Central memory CD8-positive, alpha-beta T cell (primary cell): ENCODE results near the gene VIL1.

ENCODE experiments used
- ATAC-seq: fragments of 150-1000 bp; cut with Tn5 transposase; replicated peaks from 2 replicates; pipeline ENCODE4 v1.10.0; 2022; ENCODE audit warnings: mild to moderate bottlenecking, moderate FRiP score, moderate number of reproducible peaks; ENCODE audit not compliant: poor library complexity, severe bottlenecking; ENCODE audit errors: extremely low read depth
- DNase-seq, 2 donors: peaks; one replicate each; pipeline ENCODE4 v3.0.0; 2021; ENCODE audit warnings: low spot score in 2 of 2
- H3K27ac Mint-ChIP-seq: one replicate; pipeline ENCODE4 v1.8.0; 2022; ENCODE audit warnings: low read depth, mild to moderate bottlenecking, moderate library complexity, mixed read lengths
- H3K27me3 Mint-ChIP-seq: one replicate; pipeline ENCODE4 v1.8.0; 2022; ENCODE audit warnings: mixed read lengths
- H3K36me3 Mint-ChIP-seq: one replicate; pipeline ENCODE4 v1.8.0; 2022; ENCODE audit warnings: mild to moderate bottlenecking, moderate library complexity, mixed read lengths; ENCODE audit not compliant: insufficient read depth
- H3K4me1 Mint-ChIP-seq: one replicate; pipeline ENCODE4 v1.8.0; 2022; ENCODE audit warnings: mixed read lengths
- H3K4me3 Mint-ChIP-seq: one replicate; pipeline ENCODE4 v1.8.0; 2022; ENCODE audit warnings: mild to moderate bottlenecking, moderate library complexity, mixed read lengths
- H3K9me3 Mint-ChIP-seq: one replicate; pipeline ENCODE4 v1.8.0; 2022; ENCODE audit warnings: mixed read lengths

VIL1 gene

GRCh38 chr2:218425531-218425930, 6.6 kb downstream of the VIL1 start:
- Mint-ChIP-seq H3K9me3 (no peaks in the 10 kb centered on the region), H3K27me3 (no peaks in the 10 kb centered on the region), H3K27ac (no peak overlapping the region), H3K4me3 (no peak overlapping the region), H3K4me1 (peaks cover 7% of the 10 kb centered on the region), H3K36me3 (peaks cover 2% of the 10 kb centered on the region)
- ATAC-seq = no peak
- no peak for DNase-seq

- Mint-ChIP-seq H3K27ac (no peak overlapping the region), H3K9me3 (no peaks in the 10 kb centered on the region), H3K27me3 (no peaks in the 10 kb centered on the region), H3K36me3 (peaks cover 2% of the 10 kb centered on the region), H3K4me1 (peaks cover 7% of the 10 kb centered on the region), H3K4me3 (no peak overlapping the region)
- DNase-seq = no peak
- ATAC-seq = no peak
Observed at GRCh38 chr2:218427741-218428140, 8.8 kb downstream of the VIL1 start.

GRCh38 chr2:218428846-218429558, 10.1 kb downstream of the VIL1 start:
- H3K4me3 Mint-ChIP-seq = no peak overlapping the region
- H3K27me3 Mint-ChIP-seq = no peaks in the 10 kb centered on the region
- peaks cover 7% of the 10 kb centered on the region for H3K4me1 Mint-ChIP-seq
- ATAC-seq (no peak), DNase-seq (no peak)
- no peaks in the 10 kb centered on the region for H3K9me3 Mint-ChIP-seq
- no peak overlapping the region for H3K27ac Mint-ChIP-seq
- H3K36me3 Mint-ChIP-seq = peaks cover 2% of the 10 kb centered on the region

- ATAC-seq (no peak), DNase-seq (no peak)
- Mint-ChIP-seq H3K9me3 (no peaks in the 10 kb centered on the region), H3K27me3 (no peaks in the 10 kb centered on the region), H3K36me3 (peaks cover 2% of the 10 kb centered on the region), H3K4me1 (peaks cover 7% of the 10 kb centered on the region), H3K27ac (no peak overlapping the region), H3K4me3 (no peak overlapping the region)
Observed at GRCh38 chr2:218429911-218430692, 11.2 kb downstream of the VIL1 start.

GRCh38 chr2:218430721-218431120, 11.8 kb downstream of the VIL1 start:
- H3K27me3 Mint-ChIP-seq = no peaks in the 10 kb centered on the region
- no peaks in the 10 kb centered on the region for H3K9me3 Mint-ChIP-seq
- peaks cover 7% of the 10 kb centered on the region for H3K4me1 Mint-ChIP-seq
- no peak overlapping the region for H3K4me3 Mint-ChIP-seq
- H3K27ac Mint-ChIP-seq = no peak overlapping the region
- H3K36me3 Mint-ChIP-seq = peaks cover 2% of the 10 kb centered on the region
- DNase-seq = no peak
- no peak for ATAC-seq

GRCh38 chr2:218431878-218432277, 13.0 kb downstream of the VIL1 start:
- DNase-seq (no peak), ATAC-seq (no peak)
- H3K4me1 Mint-ChIP-seq = peaks cover 7% of the 10 kb centered on the region
- H3K36me3 Mint-ChIP-seq = peaks cover 2% of the 10 kb centered on the region
- H3K9me3 Mint-ChIP-seq = no peaks in the 10 kb centered on the region
- no peaks in the 10 kb centered on the region for H3K27me3 Mint-ChIP-seq
- no peak overlapping the region for H3K4me3 Mint-ChIP-seq
- H3K27ac Mint-ChIP-seq = no peak overlapping the region

- peaks cover under 1% of the 10 kb centered on the region for H3K36me3 Mint-ChIP-seq
- H3K9me3 Mint-ChIP-seq = no peaks in the 10 kb centered on the region
- H3K27me3 Mint-ChIP-seq = no peaks in the 10 kb centered on the region
- ATAC-seq (no peak), DNase-seq (no peak)
- peaks cover 7% of the 10 kb centered on the region for H3K4me1 Mint-ChIP-seq
- no peak overlapping the region for H3K27ac Mint-ChIP-seq
- H3K4me3 Mint-ChIP-seq = no peak overlapping the region
Observed at GRCh38 chr2:218432676-218433365, 13.9 kb downstream of the VIL1 start.

GRCh38 chr2:218434456-218434855, 15.5 kb downstream of the VIL1 start:
- peaks cover 7% of the 10 kb centered on the region for H3K4me1 Mint-ChIP-seq
- no peaks in the 10 kb centered on the region for H3K9me3 Mint-ChIP-seq
- no peak for DNase-seq
- no peaks in the 10 kb centered on the region for H3K36me3 Mint-ChIP-seq
- no peak overlapping the region for H3K27ac Mint-ChIP-seq
- ATAC-seq = no peak
- no peak overlapping the region for H3K4me3 Mint-ChIP-seq
- H3K27me3 Mint-ChIP-seq = no peaks in the 10 kb centered on the region

GRCh38 chr2:218435003-218435982, 16.4 kb downstream of the VIL1 start:
- DNase-seq = no peak
- no peak for ATAC-seq
- Mint-ChIP-seq H3K27me3 (no peaks in the 10 kb centered on the region), H3K36me3 (no peaks in the 10 kb centered on the region), H3K4me3 (no peak overlapping the region), H3K27ac (no peak overlapping the region), H3K9me3 (no peaks in the 10 kb centered on the region), H3K4me1 (peaks cover 2% of the 10 kb centered on the region)

- no peak for ATAC-seq
- DNase-seq = no peak
- H3K4me3 Mint-ChIP-seq = no peak overlapping the region
- no peaks in the 10 kb centered on the region for H3K4me1 Mint-ChIP-seq
- H3K36me3 Mint-ChIP-seq = no peaks in the 10 kb centered on the region
- H3K27ac Mint-ChIP-seq = no peak overlapping the region
- H3K9me3 Mint-ChIP-seq = no peaks in the 10 kb centered on the region
- H3K27me3 Mint-ChIP-seq = no peaks in the 10 kb centered on the region
Observed at GRCh38 chr2:218436992-218437391, 18.1 kb downstream of the VIL1 start.

GRCh38 chr2:218437969-218438368, 19.0 kb downstream of the VIL1 start:
- Mint-ChIP-seq H3K27ac (no peak overlapping the region), H3K4me3 (no peak overlapping the region), H3K4me1 (no peaks in the 10 kb centered on the region), H3K36me3 (no peaks in the 10 kb centered on the region), H3K9me3 (no peaks in the 10 kb centered on the region), H3K27me3 (no peaks in the 10 kb centered on the region)
- DNase-seq = no peak
- no peak for ATAC-seq

GRCh38 chr2:218438596-218438995, 19.7 kb downstream of the VIL1 start:
- Mint-ChIP-seq H3K27me3 (no peaks in the 10 kb centered on the region), H3K36me3 (no peaks in the 10 kb centered on the region), H3K27ac (no peak overlapping the region), H3K4me3 (no peak overlapping the region), H3K4me1 (no peaks in the 10 kb centered on the region), H3K9me3 (no peaks in the 10 kb centered on the region)
- DNase-seq (no peak), ATAC-seq (no peak)
